ENCODE measurements around the gene MAGI1.

Gene MAGI1

GRCh38 chr3:65444447-65444815, 594.3 kb downstream of the MAGI1 start:
- DNase-seq = no peak

GRCh38 chr3:65443739-65444446, 594.8 kb downstream of the MAGI1 start:
- no peak for DNase-seq

GRCh38 chr3:65439641-65440284, 599.0 kb downstream of the MAGI1 start:
- DNase-seq = peak; percentile 52 to 86

GRCh38 chr3:65438612-65439011, 600.1 kb downstream of the MAGI1 start:
- DNase-seq = no peak

- DNase-seq = no peak
Measured at GRCh38 chr3:65438096-65438495, 600.6 kb downstream of the MAGI1 start.

- peak in 1 of 2 donors; percentile 35 for DNase-seq
Measured at GRCh38 chr3:65436580-65436979, 602.1 kb downstream of the MAGI1 start.

GRCh38 chr3:65433480-65433879, 605.2 kb downstream of the MAGI1 start:
- no peak for DNase-seq

GRCh38 chr3:65432388-65433003, 606.2 kb downstream of the MAGI1 start:
- no peak for DNase-seq

- no peak for DNase-seq
Measured at GRCh38 chr3:65425880-65426279, 612.8 kb downstream of the MAGI1 start.

- peak in 1 of 2 donors; percentile 31 for DNase-seq
Measured at GRCh38 chr3:65422154-65422553, 616.6 kb downstream of the MAGI1 start.

- no peak for DNase-seq
Measured at GRCh38 chr3:65419233-65419632, 619.5 kb downstream of the MAGI1 start.

GRCh38 chr3:65413891-65414290, 624.8 kb downstream of the MAGI1 start:
- no peak for DNase-seq

- peak in 1 of 2 donors; percentile 12 for DNase-seq
Measured at GRCh38 chr3:65412588-65412987, 626.1 kb downstream of the MAGI1 start.

- DNase-seq = no peak
Measured at GRCh38 chr3:65411367-65411766, 627.4 kb downstream of the MAGI1 start.

- no peak for DNase-seq
Measured at GRCh38 chr3:65409176-65409569, 629.5 kb downstream of the MAGI1 start.

GRCh38 chr3:65408531-65409175, 630.1 kb downstream of the MAGI1 start:
- no peak for DNase-seq

- no peak for DNase-seq
Measured at GRCh38 chr3:65406470-65406869, 632.2 kb downstream of the MAGI1 start.

GRCh38 chr3:65402597-65402996, 636.1 kb downstream of the MAGI1 start:
- no peak for DNase-seq

GRCh38 chr3:65401359-65402305, 637.1 kb downstream of the MAGI1 start:
- DNase-seq = no peak

- DNase-seq = no peak
Measured at GRCh38 chr3:65400899-65401298, 637.8 kb downstream of the MAGI1 start.

- no peak for DNase-seq
Measured at GRCh38 chr3:65398953-65399352, 639.8 kb downstream of the MAGI1 start.

GRCh38 chr3:65396078-65396477, 642.6 kb downstream of the MAGI1 start:
- DNase-seq = no peak

GRCh38 chr3:65391068-65391467, 647.6 kb downstream of the MAGI1 start:
- no peak for DNase-seq

All from hippocampal formation (tissue), 2 donors.